ENCODE measurements around the gene PCDHA6.
"Not testable (repeated sequence)": the region's sequence is repeated elsewhere in the genome, so short reads cannot be mapped to it uniquely, and the experiment has no call there.

The PCDHA6 gene, protein sequence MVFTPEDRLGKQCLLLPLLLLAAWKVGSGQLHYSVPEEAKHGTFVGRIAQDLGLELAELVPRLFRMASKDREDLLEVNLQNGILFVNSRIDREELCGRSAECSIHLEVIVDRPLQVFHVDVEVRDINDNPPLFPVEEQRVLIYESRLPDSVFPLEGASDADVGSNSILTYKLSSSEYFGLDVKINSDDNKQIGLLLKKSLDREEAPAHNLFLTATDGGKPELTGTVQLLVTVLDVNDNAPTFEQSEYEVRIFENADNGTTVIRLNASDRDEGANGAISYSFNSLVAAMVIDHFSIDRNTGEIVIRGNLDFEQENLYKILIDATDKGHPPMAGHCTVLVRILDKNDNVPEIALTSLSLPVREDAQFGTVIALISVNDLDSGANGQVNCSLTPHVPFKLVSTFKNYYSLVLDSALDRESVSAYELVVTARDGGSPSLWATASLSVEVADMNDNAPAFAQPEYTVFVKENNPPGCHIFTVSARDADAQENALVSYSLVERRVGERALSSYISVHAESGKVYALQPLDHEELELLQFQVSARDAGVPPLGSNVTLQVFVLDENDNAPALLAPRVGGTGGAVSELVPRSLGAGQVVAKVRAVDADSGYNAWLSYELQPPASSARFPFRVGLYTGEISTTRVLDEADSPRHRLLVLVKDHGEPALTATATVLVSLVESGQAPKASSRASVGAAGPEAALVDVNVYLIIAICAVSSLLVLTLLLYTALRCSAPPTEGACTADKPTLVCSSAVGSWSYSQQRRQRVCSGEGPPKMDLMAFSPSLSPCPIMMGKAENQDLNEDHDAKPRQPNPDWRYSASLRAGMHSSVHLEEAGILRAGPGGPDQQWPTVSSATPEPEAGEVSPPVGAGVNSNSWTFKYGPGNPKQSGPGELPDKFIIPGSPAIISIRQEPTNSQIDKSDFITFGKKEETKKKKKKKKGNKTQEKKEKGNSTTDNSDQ

DNA sequence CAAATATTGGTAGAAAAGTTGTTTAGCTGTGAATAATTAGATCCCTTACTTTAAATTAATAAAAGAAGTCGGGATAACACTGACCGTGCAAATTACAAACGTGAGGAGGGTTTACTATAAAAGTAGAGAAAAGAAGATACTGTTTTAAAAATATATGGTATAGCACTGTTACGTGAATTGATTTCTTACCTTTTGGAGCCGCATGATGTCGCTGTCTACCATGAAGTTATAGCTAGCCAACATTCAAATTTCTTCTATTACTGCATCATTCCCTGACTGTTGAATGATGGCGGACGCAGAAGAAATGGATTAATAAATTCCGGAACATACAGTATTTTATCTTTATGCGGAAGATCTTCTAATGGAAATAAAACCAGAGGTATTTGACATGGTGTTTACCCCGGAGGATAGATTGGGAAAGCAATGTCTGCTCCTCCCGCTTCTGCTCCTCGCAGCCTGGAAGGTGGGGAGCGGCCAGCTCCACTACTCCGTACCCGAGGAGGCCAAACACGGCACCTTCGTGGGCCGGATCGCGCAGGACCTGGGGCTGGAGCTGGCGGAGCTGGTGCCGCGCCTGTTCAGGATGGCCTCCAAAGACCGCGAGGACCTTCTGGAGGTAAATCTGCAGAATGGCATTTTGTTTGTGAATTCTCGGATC is at the start of gene PCDHA6:
Gene PCDHA6 (plus strand): TSS at position 257 of the 658 bp plus-strand sequence. CDS start 132 bp downstream, at position 389.
- DNase-seq (ENCODE audit: low read depth in 2 of 2, low spot score in 1 of 2), result no peak

DNA sequence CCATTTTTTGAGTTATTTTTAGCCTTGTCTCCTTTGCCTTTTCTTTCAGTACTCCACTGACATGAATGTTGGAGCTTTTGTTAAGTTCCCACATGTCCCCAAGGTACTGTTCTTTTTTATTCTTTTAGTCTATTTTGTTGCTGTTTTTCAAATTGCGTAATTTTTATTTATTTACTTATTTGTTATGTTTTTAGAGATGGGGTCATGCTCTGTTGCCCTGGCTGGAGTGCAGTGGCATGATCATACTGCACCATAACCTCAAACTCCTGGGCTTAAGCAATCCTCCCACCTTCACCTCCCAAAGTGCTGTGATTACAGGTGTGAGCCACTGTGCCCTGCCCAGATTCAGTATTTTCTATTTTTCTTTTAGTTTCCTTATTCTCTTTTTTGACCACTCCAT is 47.2 kb upstream of the PCDHA6 start:
- no peak for DNase-seq (ENCODE audit: low read depth in 2 of 2, low spot score in 1 of 2)

DNA sequence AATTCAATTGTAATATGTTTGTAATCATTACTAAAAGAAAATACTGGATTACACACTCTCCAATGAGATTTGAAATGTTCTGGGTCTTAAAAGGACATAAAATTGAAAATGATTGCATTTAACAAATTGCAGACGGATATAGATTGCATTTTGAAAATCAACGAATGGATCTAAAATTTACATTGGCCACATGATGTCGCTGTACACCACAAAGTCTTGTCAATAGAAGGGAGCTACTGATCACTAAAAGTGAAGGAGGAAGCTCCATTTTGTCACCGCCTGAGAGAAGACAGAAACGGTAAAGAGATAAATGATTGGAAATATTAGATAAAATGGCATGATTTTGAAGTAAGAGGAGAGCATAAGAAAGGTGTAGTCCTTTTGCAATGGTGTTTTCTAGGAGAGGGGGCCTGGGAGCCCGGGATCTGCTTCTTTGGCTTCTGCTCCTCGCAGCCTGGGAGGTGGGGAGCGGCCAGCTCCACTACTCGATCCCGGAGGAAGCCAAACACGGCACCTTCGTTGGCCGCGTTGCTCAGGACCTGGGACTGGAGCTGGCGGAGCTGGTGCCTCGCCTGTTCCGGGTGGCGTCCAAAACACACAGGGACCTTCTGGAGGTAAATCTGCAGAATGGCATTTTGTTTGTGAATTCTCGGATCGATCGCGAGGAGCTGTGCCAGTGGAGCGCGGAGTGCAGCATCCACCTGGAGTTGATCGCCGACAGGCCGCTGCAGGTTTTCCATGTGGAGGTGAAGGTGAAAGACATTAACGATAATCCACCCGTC is 41.7 kb upstream of the PCDHA6 start, which contains the start of gene PCDHA1:
Gene PCDHA1 (plus strand): TSS at position 236 of the 782 bp plus-strand sequence.
- no peak for DNase-seq (ENCODE audit: low read depth in 2 of 2, low spot score in 1 of 2)

DNA sequence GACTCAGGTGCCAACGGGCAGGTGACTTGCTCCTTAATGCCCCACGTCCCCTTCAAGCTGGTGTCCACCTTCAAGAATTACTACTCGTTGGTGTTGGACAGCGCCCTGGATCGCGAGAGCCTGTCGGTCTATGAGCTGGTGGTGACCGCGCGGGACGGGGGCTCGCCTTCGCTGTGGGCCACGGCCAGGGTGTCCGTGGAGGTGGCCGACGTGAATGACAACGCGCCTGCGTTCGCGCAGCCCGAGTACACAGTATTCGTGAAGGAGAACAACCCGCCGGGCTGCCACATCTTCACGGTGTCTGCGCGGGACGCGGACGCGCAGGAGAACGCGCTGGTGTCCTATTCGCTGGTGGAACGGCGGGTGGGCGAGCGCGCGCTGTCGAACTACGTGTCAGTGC is 40.3 kb upstream of the PCDHA6 start:
- not testable (repeated sequence) for DNase-seq (ENCODE audit: low read depth in 2 of 2, low spot score in 1 of 2)

DNA sequence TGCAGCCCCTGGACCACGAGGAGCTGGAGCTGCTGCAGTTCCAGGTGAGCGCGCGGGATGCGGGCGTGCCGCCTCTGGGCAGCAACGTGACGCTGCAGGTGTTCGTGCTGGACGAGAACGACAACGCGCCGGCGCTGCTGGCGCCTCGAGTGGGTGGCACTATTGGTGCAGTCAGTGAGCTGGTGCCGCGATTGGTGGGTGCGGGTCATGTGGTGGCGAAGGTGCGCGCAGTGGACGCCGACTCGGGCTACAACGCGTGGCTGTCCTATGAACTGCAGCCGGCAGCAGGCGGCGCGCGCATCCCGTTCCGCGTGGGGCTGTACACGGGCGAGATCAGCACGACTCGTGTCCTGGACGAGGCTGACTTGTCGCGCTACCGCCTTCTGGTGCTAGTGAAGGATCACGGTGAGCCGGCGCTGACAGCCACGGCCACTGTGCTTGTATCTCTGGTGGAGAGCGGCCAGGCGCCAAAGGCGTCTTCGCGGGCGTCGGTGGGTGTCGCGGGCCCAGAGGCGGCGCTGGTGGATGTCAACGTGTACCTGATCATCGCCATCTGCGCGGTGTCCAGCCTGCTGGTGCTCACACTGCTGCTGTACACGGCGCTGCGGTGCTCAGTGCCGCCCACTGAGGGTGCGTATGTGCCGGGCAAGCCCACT is 39.8 kb upstream of the PCDHA6 start:
- not testable (repeated sequence) for DNase-seq (ENCODE audit: low read depth in 2 of 2, low spot score in 1 of 2)

DNA sequence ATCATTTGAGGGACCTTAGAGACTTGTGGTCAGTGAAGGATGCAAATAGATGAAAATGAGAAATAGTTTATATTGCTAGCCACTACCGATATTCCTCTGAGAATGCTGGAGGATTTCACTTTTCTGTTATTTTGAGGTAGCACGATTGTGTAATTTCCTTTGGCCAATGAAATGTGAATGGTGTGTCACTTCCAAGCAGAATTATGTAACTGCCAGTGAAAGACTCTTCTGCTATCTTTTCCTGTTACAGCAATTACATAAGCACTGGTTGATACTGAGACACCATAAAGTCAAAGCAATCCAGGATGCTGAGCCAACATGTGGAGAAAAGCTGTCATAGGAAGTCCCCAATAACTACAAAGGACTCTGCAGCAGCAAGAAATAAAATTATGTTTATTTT is 36.7 kb upstream of the PCDHA6 start:
- DNase-seq (ENCODE audit: low read depth in 2 of 2, low spot score in 1 of 2), result no peak

DNA sequence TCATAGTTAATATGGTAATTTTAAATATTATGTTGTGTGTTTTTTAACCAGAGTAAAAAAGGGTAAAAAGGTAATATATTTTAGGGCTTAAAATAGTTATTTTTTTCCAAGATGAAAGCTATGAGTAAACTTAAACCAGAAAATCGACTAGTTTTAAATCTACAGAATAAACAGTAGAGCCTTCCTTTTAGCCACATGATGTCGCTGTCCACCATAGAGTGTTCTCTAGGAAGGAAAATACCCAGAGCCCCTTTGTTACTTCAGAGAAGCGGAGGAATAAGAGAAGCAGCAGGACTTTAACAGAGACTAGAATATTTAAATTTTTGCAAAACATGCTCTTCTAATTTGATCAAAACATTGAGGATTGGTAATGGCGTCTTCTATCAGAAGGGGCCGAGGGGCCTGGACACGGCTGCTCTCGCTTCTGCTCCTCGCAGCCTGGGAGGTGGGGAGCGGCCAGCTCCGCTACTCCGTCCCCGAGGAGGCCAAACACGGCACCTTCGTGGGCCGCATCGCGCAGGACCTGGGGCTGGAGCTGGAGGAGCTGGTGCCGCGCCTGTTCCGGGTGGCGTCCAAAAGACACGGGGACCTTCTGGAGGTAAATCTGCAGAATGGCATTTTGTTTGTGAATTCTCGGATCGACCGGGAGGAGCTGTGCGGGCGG is 33.0 kb upstream of the PCDHA6 start, which contains the start of gene PCDHA2:
Gene PCDHA2 (plus strand): TSS at position 258 of the 664 bp plus-strand sequence.
- no peak for DNase-seq (ENCODE audit: low read depth in 2 of 2, low spot score in 1 of 2)

DNA sequence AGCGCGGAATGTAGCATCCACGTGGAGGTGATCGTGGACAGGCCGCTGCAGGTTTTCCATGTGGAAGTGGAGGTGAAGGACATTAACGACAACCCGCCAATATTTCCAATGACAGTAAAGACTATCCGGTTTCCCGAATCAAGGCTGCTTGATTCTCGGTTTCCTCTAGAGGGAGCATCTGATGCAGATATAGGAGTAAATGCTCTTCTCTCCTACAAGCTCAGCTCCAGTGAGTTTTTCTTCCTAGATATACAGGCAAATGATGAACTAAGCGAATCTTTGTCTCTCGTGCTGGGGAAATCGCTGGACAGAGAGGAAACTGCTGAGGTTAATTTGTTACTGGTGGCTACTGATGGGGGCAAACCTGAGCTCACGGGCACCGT is 32.5 kb upstream of the PCDHA6 start:
- no peak for DNase-seq (ENCODE audit: low read depth in 2 of 2, low spot score in 1 of 2)

DNA sequence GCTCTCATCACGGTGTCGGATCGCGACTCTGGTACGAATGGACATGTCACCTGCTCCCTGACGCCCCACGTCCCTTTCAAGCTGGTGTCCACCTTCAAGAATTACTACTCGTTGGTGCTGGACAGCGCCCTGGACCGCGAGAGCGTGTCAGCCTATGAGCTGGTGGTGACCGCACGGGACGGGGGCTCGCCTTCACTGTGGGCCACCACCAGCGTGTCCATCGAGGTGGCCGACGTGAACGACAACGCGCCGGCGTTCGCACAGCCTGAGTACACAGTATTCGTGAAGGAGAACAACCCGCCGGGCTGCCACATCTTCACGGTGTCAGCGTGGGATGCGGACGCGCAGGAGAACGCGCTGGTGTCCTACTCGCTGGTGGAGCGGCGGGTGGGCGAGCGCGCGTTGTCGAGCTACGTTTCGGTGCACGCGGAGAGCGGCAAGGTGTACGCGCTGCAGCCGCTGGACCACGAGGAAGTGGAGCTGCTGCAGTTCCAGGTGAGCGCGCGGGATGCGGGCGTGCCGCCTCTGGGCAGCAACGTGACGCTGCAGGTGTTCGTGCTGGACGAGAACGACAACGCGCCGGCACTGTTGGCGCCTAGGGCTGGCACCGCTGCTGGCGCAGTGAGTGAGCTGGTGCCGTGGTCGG is 31.6 kb upstream of the PCDHA6 start:
- not testable (repeated sequence) for DNase-seq (ENCODE audit: low read depth in 2 of 2, low spot score in 1 of 2)

DNA sequence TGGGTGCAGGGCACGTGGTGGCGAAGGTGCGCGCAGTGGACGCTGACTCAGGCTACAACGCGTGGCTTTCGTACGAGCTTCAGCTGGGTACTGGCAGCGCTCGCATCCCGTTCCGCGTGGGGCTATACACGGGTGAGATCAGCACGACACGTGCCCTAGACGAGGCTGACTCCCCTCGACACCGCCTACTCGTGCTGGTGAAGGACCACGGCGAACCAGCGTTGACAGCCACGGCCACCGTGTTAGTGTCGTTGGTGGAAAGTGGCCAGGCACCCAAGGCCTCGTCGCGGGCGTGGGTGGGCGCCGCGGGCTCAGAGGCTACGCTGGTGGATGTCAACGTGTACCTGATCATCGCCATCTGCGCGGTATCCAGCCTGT is 31.1 kb upstream of the PCDHA6 start:
- DNase-seq (ENCODE audit: low read depth in 2 of 2, low spot score in 1 of 2), result no peak

DNA sequence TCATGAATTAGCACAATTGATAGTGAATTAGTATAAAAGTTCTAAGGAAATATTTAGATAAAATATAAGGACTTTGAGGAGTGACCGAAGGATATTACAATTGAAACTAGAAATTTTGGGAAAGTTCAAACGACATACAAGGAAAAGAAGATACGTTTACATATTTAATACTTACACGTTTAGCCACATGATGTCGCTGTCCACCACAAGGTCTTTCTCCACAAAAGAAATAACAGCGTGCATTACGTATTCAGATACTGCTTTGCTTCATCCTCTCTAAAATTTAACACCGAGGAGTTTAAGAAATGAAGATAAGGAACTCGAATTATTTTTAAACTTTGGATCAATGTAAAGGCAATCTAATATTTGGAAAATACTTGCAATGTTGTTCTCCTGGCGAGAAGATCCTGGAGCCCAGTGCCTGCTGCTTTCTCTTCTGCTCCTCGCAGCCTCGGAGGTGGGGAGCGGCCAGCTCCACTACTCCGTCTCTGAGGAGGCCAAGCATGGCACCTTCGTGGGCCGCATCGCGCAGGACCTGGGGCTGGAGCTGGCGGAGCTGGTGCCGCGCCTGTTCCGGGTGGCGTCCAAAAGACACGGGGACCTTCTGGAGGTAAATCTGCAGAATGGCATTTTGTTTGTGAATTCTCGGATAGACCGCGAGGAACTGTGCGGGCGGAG is 26.8 kb upstream of the PCDHA6 start, which contains the start of gene PCDHA3:
Gene PCDHA3 (plus strand): TSS at position 242 of the 678 bp plus-strand sequence.
- DNase-seq (ENCODE audit: low read depth in 2 of 2, low spot score in 1 of 2), result no peak

DNA sequence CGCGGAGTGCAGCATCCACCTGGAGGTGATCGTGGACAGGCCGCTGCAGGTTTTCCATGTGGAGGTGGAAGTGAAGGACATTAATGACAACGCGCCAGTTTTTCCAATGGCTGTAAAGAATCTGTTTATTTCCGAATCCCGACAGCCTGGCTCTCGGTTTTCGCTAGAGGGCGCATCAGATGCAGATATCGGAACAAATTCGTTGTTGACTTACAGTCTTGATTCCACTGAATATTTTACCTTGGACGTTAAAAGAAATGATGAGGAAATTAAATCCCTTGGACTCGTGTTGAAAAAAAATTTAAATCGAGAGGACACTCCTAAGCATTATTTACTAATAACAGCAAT is 26.3 kb upstream of the PCDHA6 start:
- DNase-seq (ENCODE audit: low read depth in 2 of 2, low spot score in 1 of 2), result no peak

DNA sequence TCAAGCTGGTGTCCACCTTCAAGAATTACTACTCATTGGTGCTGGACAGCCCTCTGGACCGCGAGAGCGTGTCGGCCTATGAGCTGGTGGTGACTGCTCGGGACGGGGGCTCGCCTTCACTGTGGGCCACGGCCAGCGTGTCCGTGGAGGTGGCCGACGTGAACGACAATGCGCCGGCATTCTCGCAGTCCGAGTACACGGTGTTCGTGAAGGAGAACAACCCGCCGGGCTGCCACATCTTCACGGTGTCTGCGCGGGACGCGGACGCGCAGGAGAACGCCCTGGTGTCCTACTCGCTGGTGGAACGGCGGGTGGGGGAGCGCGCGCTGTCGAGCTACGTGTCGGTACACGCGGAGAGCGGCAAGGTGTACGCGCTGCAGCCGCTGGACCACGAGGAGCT is 25.4 kb upstream of the PCDHA6 start:
- DNase-seq (ENCODE audit: low read depth in 2 of 2, low spot score in 1 of 2), result not testable (repeated sequence)

DNA sequence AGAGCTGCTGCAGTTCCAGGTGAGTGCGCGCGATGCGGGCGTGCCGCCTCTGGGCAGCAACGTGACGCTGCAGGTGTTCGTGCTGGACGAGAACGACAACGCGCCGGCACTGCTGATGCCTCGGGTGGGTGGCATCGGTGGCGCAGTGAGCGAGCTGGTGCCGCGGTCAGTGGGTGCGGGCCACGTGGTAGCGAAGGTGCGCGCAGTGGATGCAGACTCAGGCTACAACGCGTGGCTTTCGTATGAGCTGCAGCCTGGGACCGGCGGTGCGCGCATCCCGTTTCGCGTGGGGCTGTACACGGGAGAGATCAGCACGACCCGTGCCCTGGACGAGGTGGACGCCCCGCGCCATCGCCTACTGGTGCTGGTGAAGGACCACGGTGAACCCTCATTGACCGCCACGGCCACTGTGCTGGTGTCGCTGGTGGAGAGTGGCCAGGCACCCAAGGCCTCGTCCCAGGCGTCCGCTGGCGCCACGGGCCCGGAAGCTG is 24.9 kb upstream of the PCDHA6 start:
- DNase-seq (ENCODE audit: low read depth in 2 of 2, low spot score in 1 of 2), result no peak

DNA sequence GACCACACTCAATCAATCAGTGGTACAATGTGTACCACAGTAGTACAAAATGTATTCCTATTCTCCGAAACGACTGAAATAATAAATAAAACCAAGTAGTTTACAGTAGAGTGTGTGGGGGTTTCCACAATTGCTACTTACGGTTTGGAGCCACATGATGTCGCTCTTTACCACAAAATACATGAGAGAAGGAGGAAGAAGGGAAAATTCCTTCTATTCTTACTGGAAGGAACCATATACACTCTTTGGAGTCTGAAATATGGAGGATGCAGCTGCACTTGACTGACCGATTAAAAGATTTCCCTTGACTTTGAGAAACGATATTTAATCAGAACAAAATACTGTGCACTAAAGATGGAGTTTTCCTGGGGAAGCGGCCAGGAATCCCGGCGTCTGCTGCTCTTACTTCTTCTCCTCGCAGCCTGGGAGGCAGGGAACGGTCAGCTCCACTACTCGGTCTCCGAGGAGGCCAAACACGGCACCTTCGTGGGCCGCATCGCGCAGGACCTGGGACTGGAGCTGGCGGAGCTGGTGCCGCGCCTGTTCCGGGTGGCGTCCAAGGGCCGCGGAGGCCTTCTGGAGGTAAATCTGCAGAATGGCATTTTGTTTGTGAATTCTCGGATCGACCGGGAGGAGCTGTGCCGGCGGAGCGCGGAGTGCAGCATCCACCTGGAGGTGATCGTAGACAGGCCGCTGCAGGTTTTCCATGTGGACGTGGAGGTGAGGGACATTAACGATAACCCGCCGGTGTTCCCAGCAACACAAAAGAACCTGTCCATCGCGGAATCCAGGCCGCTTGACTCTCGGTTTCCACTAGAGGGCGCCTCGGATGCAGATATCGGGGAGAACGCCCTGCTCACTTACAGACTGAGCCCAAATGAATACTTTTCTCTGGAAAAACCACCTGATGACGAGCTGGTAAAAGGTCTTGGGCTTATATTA is 20.7 kb upstream of the PCDHA6 start, which contains the start of gene PCDHA4:
Gene PCDHA4 (plus strand): TSS at position 235 of the 942 bp plus-strand sequence.
- DNase-seq (ENCODE audit: low read depth in 2 of 2, low spot score in 1 of 2), result no peak

DNA sequence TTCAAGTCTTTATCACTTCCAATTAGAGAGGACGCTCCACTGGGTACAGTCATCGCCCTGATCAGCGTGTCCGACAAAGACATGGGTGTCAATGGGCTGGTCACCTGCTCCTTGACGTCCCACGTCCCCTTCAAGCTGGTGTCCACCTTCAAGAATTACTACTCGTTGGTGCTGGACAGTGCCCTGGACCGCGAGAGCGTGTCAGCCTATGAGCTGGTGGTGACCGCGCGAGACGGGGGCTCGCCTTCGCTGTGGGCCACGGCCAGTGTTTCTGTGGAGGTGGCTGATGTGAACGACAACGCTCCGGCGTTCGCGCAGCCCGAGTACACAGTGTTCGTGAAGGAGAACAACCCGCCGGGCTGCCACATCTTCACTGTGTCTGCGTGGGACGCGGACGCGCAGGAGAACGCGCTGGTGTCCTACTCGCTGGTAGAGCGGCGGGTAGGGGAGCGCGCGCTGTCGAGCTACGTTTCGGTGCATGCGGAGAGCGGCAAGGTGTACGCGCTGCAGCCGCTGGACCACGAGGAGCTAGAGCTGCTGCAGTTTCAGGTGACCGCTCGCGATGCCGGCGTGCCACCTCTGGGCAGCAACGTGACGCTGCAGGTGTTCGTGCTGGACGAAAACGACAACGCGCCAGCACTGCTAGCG is 19.4 kb upstream of the PCDHA6 start:
- not testable (repeated sequence) for DNase-seq (ENCODE audit: low read depth in 2 of 2, low spot score in 1 of 2)

All from stimulated activated CD8-positive, alpha-beta memory T cell treated with anti-CD3 and anti-CD28 coated beads, Interleukin-4, amount 100 ng/mL, for 4 hours (primary cell).